ENCODE measurements around the gene CTAG2.

- TF ChIP-seq CTCF (IDR thresholded peaks at IDR 0.05; ENCODE audit: low read length), result no peak
- TF ChIP-seq EZH2 (IDR thresholded peaks at IDR 0.05; ENCODE audit: borderline replicate concordance, low read length), result no peak
Observed at GRCh38 chrX:154650221-154650510, 3.2 kb downstream of the CTAG2 start.

Measured in OCI-LY1 (cell line).